Fibroblast of skin of abdomen (primary cell): ENCODE data around the gene NECTIN1.
"Not testable (repeated sequence)": the region's sequence is repeated elsewhere in the genome, so short reads cannot be mapped to it uniquely, and the experiment has no call there.

ENCODE experiments used
- DNase-seq: peaks from one replicate; pipeline ENCODE4 v3.0.0-alpha.2; 2013

Gene NECTIN1

GRCh38 chr11:119615882-119616196 is 113.2 kb downstream of the NECTIN1 start:
- no peak for DNase-seq

- peak; percentile 50 for DNase-seq
These were observed 113.8 kb downstream of the NECTIN1 start for GRCh38 chr11:119615003-119615881.

GRCh38 chr11:119614222-119615002 is 114.6 kb downstream of the NECTIN1 start:
- no peak for DNase-seq

GRCh38 chr11:119612814-119613213 is 116.2 kb downstream of the NECTIN1 start:
- DNase-seq = no peak

- no peak for DNase-seq
These were observed 118.1 kb downstream of the NECTIN1 start for GRCh38 chr11:119610836-119611426.

GRCh38 chr11:119608781-119609180 is 120.2 kb downstream of the NECTIN1 start:
- DNase-seq = no peak

GRCh38 chr11:119608201-119608600 is 120.8 kb downstream of the NECTIN1 start:
- no peak for DNase-seq

GRCh38 chr11:119607726-119608125 is 121.3 kb downstream of the NECTIN1 start:
- no peak for DNase-seq

- DNase-seq = no peak
These were observed 123.8 kb downstream of the NECTIN1 start for GRCh38 chr11:119605137-119605665.

- no peak for DNase-seq
These were observed 126.1 kb downstream of the NECTIN1 start for GRCh38 chr11:119602745-119603373.

- no peak for DNase-seq
These were observed 129.0 kb downstream of the NECTIN1 start for GRCh38 chr11:119599864-119600541.

- DNase-seq = not testable (repeated sequence)
These were observed 133.1 kb downstream of the NECTIN1 start for GRCh38 chr11:119595941-119596340.

- peak; percentile 69 for DNase-seq
These were observed 134.3 kb downstream of the NECTIN1 start for GRCh38 chr11:119594639-119595249.

- no peak for DNase-seq
These were observed 135.7 kb downstream of the NECTIN1 start for GRCh38 chr11:119593346-119593745.

GRCh38 chr11:119592642-119593041 is 136.4 kb downstream of the NECTIN1 start:
- no peak for DNase-seq

- DNase-seq = no peak
These were observed 137.1 kb downstream of the NECTIN1 start for GRCh38 chr11:119591836-119592310.

- no peak for DNase-seq
These were observed 138.2 kb downstream of the NECTIN1 start for GRCh38 chr11:119590651-119591351.

GRCh38 chr11:119589001-119589400 is 140.0 kb downstream of the NECTIN1 start:
- DNase-seq = no peak
